ENCODE measurements around the gene LDAH.

Gene LDAH

GRCh38 chr2:20752293-20752692, 70.6 kb downstream of the LDAH start:
- TF ChIP-seq CTCF (IDR thresholded peaks at IDR 0.05; ENCODE audit: insufficient read depth, low read depth, low read length, missing control alignments): no peak
- H3K4me3 ChIP-seq (ENCODE audit: low read depth, low read length): no peak overlapping the region
- DNase-seq (ENCODE audit: low read depth): no peak

GRCh38 chr2:20747317-20747716, 75.6 kb downstream of the LDAH start:
- TF ChIP-seq CTCF (IDR thresholded peaks at IDR 0.05; ENCODE audit: insufficient read depth, low read depth, low read length, missing control alignments): no peak
- DNase-seq (ENCODE audit: low read depth): no peak

DNA sequence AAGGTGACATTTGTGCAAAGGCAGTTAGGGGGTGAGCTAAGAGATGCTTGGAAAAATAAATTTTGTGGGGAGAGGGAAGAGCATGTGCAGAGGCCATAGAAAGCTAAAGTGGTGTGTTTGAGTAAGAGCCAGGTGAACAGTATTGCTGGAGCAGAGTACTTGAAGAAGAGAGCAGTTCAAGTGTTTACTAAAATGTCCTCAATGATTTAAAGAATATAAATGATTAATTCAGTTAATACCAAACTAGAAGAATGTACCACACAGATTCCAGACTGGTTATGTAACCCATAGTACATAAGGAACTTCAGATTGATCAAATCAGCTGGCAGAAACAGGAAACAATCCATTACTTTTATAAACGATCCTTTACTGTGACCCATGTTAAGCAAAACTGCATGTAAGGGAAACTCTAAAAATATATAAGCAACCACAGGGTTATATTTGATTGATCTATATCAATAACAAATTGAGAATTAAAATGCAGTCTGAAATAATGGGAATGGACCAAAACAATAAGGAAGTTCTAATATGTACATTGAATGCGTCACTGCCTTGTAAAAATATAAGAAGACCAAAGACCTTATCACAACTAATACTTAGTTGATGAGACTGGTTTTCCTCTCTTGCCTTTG, 76.9 kb downstream of the LDAH start:
- TF ChIP-seq CTCF (IDR thresholded peaks at IDR 0.05; ENCODE audit: insufficient read depth, low read depth, low read length, missing control alignments): no peak
- no peak overlapping the region for H3K4me3 ChIP-seq (ENCODE audit: low read depth, low read length)
- no peak for DNase-seq (ENCODE audit: low read depth)

More at GRCh38 chr2:20747317-20747716, 75.6 kb downstream of the LDAH start:
- no peak overlapping the region for H3K4me3 ChIP-seq (ENCODE audit: low read depth, low read length)

GRCh38 chr2:20744366-20745335, 78.2 kb downstream of the LDAH start:
- H3K4me3 ChIP-seq (ENCODE audit: low read depth, low read length): no peak overlapping the region
- no peak for TF ChIP-seq CTCF (IDR thresholded peaks at IDR 0.05; ENCODE audit: insufficient read depth, low read depth, low read length, missing control alignments)

GRCh38 chr2:20738772-20739171, 84.1 kb downstream of the LDAH start:
- H3K4me3 ChIP-seq (ENCODE audit: low read depth, low read length): no peak overlapping the region
- TF ChIP-seq CTCF (IDR thresholded peaks at IDR 0.05; ENCODE audit: insufficient read depth, low read depth, low read length, missing control alignments): no peak
- DNase-seq (ENCODE audit: low read depth): no peak

More at GRCh38 chr2:20744366-20745335, 78.2 kb downstream of the LDAH start:
- DNase-seq (ENCODE audit: low read depth): peak; percentile 55

GRCh38 chr2:20737505-20737904, 85.4 kb downstream of the LDAH start:
- no peak for TF ChIP-seq CTCF (IDR thresholded peaks at IDR 0.05; ENCODE audit: insufficient read depth, low read depth, low read length, missing control alignments)
- peak; percentile 69 for DNase-seq (ENCODE audit: low read depth)

More at GRCh38 chr2:20737505-20737904, 85.4 kb downstream of the LDAH start:
- no peak overlapping the region for H3K4me3 ChIP-seq (ENCODE audit: low read depth, low read length)
